HG03469 (cell line): Measurements from ENCODE around the gene PDE6D.

Source experiments
- ATAC-seq: cut with Tn5 transposase; IDR thresholded peaks from one replicate; pipeline ENCODE4 v1.9.1; 2021; ENCODE audit warnings: mild to moderate bottlenecking, moderate library complexity, moderate number of reproducible peaks; ENCODE audit not compliant: unreplicated experiment

PDE6D gene

GRCh38 chr2:231708773-231709635 lies 72.1 kb downstream of the PDE6D start:
- no peak for ATAC-seq

GRCh38 chr2:231707927-231708772 lies 72.9 kb downstream of the PDE6D start, which contains the start of gene PTMA:
TSS of gene PTMA (plus strand) at chr2:231708525. CDS start at chr2:231708707, 182 bp downstream.
- peak; percentile 49 for ATAC-seq

DNA sequence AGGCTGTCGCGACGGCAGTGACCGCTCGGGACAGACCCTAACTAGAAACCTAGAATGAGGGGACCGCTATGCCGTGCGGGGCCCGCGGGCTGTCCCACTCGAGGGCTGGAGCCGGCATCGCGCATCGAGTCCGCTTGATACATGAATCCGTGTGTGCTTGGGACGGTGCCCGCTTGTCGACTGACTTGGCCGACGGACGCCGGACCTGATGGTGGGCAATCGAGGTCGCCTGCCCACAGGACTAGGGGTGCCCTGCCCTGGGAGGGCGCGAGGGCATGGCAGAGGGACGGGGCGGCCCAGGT lies 73.5 kb downstream of the PDE6D start:
- ATAC-seq, result no peak

DNA sequence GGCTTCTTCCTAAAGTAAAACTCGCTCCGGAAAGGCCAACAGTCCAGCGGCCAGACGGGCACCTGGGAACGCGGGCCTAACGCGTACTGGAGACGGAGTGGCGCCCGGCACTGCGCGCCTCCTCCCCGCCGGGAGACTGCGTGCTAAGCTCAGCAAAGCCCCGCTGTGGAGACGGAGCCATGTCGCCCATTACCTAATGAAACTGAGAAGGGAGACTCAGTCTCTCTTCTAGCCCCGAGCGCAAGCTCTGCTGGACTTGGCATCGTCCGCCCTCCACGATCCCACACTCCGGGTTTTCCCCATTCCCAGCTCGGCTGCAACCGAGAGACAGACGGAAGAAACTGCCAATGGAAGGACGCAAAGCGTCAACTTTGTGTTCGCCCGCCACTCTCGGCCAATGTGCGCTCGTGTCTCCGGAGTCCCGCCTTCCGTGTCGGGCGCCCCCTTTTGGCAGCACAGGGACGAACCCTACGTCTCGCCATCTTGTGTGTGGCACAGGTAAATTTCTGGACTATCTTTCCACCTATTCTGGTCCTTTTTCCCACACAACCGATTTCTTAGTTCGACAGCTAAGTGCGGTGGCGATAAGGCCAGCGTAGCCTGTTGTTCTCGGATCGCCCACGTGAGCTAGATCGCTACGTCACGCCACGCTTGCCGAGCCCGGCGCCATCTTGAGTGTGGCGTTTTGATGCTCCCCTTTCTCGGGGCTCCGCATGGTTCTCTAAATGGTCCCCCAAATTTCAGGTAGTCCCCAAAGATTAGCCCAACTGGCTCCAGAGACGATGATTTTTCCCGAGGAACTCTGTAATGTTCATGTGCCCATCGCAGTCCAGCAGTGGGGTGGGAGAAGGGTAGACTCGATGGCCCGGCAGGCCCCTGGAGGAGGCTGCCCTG lies 74.1 kb downstream of the PDE6D start:
- peak; percentile 25 for ATAC-seq

GRCh38 chr2:231704017-231704416 lies 77.1 kb downstream of the PDE6D start:
- ATAC-seq, result no peak

GRCh38 chr2:231701456-231702373 lies 79.4 kb downstream of the PDE6D start:
- ATAC-seq, result no peak

DNA sequence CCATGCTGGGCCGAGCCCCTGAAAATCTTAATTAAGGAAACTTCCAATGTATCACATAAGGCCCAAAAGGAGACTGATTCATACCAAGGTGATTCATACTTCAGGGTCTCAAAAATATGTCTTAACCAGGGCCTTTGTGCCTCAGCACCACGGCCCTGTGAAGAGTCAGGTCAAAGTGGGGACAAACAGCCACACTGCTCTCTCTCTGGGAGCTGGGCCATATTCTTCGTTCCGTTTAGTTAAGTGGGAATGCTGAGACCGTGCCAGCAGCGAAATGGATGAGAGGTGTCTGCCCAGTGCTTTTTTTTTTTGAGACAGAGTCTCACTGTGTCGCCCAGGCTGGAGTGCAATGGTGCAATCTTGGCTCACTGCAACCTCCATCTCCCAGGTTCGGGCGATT lies 82.1 kb downstream of the PDE6D start:
- ATAC-seq, result no peak

- no peak for ATAC-seq
Observed at GRCh38 chr2:231696004-231696367, 85.1 kb downstream of the PDE6D start.

DNA sequence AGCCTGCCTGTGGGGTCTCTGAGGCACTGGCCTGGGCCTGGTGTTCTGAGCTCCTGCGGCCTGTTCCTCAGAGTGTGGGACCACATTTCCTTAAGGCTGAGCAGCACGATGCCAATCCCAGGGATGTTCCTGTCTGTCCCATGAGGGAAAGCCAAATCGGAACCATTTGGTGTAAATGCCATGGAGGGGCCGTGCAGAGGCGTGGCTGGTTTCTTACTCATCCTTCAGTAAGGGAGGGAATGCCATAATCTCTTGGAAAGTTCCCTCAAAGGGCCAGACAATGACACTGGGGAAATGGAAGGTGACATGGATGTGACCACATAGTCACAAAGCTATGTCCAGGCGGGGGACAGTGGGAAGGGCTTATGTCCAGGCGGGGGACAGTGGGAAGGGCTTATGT lies 87.1 kb downstream of the PDE6D start:
- no peak for ATAC-seq

GRCh38 chr2:231692847-231693246 lies 88.2 kb downstream of the PDE6D start:
- no peak for ATAC-seq

DNA sequence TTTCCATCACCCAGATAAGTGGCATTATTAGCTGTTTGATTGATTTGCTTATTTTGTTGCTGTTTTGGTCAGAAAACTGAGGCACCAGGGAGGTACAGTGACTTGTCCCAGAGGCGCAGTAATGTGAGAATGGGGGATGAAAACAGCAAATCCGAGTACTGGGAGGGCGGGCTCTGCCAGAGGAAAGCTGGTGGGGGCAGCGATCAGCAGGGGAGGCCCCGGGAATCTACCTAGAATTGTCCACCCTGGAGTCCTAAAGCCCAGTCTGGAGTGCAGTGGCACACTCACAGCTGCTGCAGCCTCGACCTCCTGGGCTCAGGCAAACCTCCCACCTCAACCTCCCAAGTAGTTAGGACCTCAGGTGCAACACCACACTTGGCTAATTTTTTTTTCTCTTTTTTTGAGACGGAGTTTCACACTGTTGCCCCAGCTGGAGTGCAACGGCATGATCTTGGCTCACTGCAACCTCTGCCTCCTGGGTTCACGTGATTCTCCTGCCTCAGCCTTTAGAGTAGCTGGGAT lies 89.8 kb downstream of the PDE6D start:
- ATAC-seq, result no peak

DNA sequence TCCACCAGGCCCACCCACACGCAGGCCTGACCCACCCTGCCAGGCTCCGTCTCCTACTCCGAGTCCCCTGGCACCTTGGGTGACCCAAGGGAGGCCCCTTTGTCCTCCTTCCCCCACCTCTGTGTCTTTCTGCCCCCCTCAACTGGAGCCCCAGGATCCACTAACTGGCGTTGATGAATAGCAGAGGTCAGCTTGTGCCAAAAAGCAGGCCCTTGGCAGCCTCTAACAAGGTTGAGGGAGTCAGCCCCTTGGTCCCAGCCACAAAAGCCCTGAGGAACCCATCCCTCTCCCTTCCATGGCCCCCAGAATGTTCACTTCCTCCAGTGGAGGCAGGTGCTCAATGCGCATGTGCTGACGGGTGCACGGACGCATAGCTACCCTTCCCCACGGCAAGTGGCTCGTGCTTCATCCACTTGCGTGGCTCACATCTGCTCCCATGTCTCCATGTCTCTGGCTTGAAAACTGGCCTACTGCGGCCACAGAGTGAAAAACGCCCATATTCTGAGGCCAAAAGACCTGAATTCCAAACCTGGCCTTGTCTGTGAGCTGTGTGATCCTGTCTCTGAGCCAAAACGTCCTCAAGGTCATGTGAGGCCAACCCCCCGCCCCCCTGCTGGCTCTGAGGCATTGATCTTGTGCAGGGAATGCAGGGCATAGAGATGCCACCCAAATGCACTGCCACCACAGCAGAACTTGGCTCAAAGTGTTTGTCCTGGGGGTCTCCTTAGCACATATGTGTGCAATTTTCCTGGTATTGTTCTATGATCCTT lies 91.8 kb downstream of the PDE6D start:
- ATAC-seq, result no peak

GRCh38 chr2:231688719-231689118 lies 92.4 kb downstream of the PDE6D start:
- ATAC-seq, result no peak

DNA sequence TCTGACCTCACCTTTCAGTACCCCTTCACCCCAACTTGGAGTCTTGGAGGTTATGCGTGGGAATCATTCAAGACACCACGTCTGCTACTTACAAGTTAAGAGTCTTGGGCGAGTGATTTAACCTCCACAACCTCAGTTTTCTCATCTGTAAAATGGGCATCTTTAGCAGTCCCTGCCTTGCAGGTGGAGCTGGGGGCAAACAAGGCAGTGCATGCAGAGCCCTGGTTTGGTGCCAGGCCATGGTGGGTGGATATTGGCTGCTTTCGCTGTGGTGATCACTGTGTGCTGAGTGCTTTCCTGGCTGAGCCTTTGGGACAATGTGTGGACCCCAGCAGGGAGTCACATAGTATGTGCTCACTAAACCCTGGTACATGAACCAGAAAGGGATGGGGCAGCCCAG lies 93.1 kb downstream of the PDE6D start:
- ATAC-seq, result no peak

- ATAC-seq, result no peak
Observed at GRCh38 chr2:231687133-231687852, 93.8 kb downstream of the PDE6D start.

- no peak for ATAC-seq
Observed at GRCh38 chr2:231686192-231687100, 94.6 kb downstream of the PDE6D start.
